CD1c-positive myeloid dendritic cell (primary cell): ENCODE data around the gene STIM2.
"Not testable (repeated sequence)": the region's sequence is repeated elsewhere in the genome, so short reads cannot be mapped to it uniquely, and the experiment has no call there.

Experiments
- DNase-seq: peaks from one replicate; pipeline ENCODE4 v3.0.0-alpha.2; 2016; ENCODE audit errors: extremely low spot score

STIM2 gene

GRCh38 chr4:26953366-26953765, 92.7 kb downstream of the STIM2 start:
- DNase-seq, result no peak

GRCh38 chr4:26953770-26954423, 93.3 kb downstream of the STIM2 start:
- DNase-seq, result no peak

GRCh38 chr4:26955241-26955640, 94.6 kb downstream of the STIM2 start:
- DNase-seq, result no peak

GRCh38 chr4:26958925-26959653, 98.4 kb downstream of the STIM2 start:
- DNase-seq, result no peak

- no peak for DNase-seq
Measured at GRCh38 chr4:26959654-26960047, 99.0 kb downstream of the STIM2 start.

GRCh38 chr4:26962720-26963119, 102.1 kb downstream of the STIM2 start:
- no peak for DNase-seq

- no peak for DNase-seq
Measured at GRCh38 chr4:26964512-26964911, 103.9 kb downstream of the STIM2 start.

- DNase-seq, result no peak
Measured at GRCh38 chr4:26964994-26965393, 104.4 kb downstream of the STIM2 start.

- not testable (repeated sequence) for DNase-seq
Measured at GRCh38 chr4:26975464-26976181, 115.0 kb downstream of the STIM2 start.

GRCh38 chr4:26978387-26979053, 117.9 kb downstream of the STIM2 start:
- DNase-seq, result no peak

- DNase-seq, result no peak
Measured at GRCh38 chr4:26984896-26985295, 124.3 kb downstream of the STIM2 start.

GRCh38 chr4:26985873-26986272, 125.2 kb downstream of the STIM2 start:
- DNase-seq, result peak; percentile 57

- peak; percentile 30 for DNase-seq
Measured at GRCh38 chr4:26987191-26987590, 126.5 kb downstream of the STIM2 start.

GRCh38 chr4:26991057-26991456, 130.4 kb downstream of the STIM2 start:
- no peak for DNase-seq

GRCh38 chr4:26992657-26993361, 132.2 kb downstream of the STIM2 start:
- peak; percentile 61 for DNase-seq

- DNase-seq, result no peak
Measured at GRCh38 chr4:26993539-26993938, 132.9 kb downstream of the STIM2 start.

- DNase-seq, result no peak
Measured at GRCh38 chr4:26993967-26994366, 133.3 kb downstream of the STIM2 start.

GRCh38 chr4:26995316-26995715, 134.7 kb downstream of the STIM2 start:
- no peak for DNase-seq

GRCh38 chr4:26996745-26997144, 136.1 kb downstream of the STIM2 start:
- DNase-seq, result no peak

- no peak for DNase-seq
Measured at GRCh38 chr4:26999689-27000088, 139.0 kb downstream of the STIM2 start.

- DNase-seq, result no peak
Measured at GRCh38 chr4:27000122-27000521, 139.5 kb downstream of the STIM2 start.

GRCh38 chr4:27000820-27001219, 140.2 kb downstream of the STIM2 start:
- no peak for DNase-seq
